ENCODE data around the gene RBBP8NL. TPM values are rescaled to one million over a fixed set of nuclear protein-coding genes. Genes with fewer than 3 reads are reported as not detected.

Gene RBBP8NL
- total RNA-seq, 1 experiment from 2014 or later = 39.2 TPM

- Histone ChIP-seq H3K4me3 (ENCODE audit: low read depth, low read length) (no peak overlapping the region), H3K27me3 (replicated peaks; ENCODE audit: control insufficient read depth, insufficient read depth, low read length) (no peaks in the 10 kb centered on the region), H3K4me1 (peaks cover 82% of the 10 kb centered on the region), H3K9me3 (no peaks in the 10 kb centered on the region), H3K36me3 (ENCODE audit: control insufficient read depth, insufficient read depth, low read length) (peaks cover 27% of the 10 kb centered on the region)
- Mint-ChIP-seq H3K9me3 (ENCODE audit: unreplicated experiment) (no peaks in the 10 kb centered on the region), H3K27me3 (ENCODE audit: insufficient read depth, unreplicated experiment) (no peaks in the 10 kb centered on the region), H3K27ac (ENCODE audit: unreplicated experiment) (peak overlapping the region; percentile 94), H3K36me3 (ENCODE audit: insufficient read depth, unreplicated experiment) (peaks cover 95% of the 10 kb centered on the region), H3K4me3 (ENCODE audit: unreplicated experiment) (peak overlapping the region; percentile 70), H3K4me1 (ENCODE audit: low read depth, unreplicated experiment) (peaks cover 45% of the 10 kb centered on the region)
- peak in 1 of 2 experiments; percentile 65 for TF ChIP-seq CTCF (IDR thresholded peaks at IDR 0.05; ENCODE audit: insufficient read depth in 1 of 2, low read depth in 1 of 2, low read length in 1 of 2, severe bottlenecking in 1 of 2, unreplicated experiment in 1 of 2)
- BruUV-seq (replicated peaks) = TSS peak; percentile 43
- DNase-seq = peak; percentile 99 to 100
- intact Hi-C loops (cut with micrococcal nuclease; ENCODE audit: unreplicated experiment) = loop anchor here (1.0 kb wide), 4 partner anchors 12 to 60 kb away; partner anchors contain the start of gene ADRM1
- CTCF ChIA-PET = interaction anchor here (1.0 to 10.9 kb wide), 5 partner anchors 12 to 60 kb away, joined by 4 to 188 read pairs (median 7); partner anchors contain the start of gene RPS21
- POLR2A ChIA-PET = interaction anchor here (0.6 to 2.5 kb wide), 7 partner anchors 9 to 57 kb away, joined by 3 to 16 read pairs (median 4); partner anchors contain the start of gene RPS21
Measured at GRCh38 chr20:62361799-62362589, 65.3 kb downstream of the RBBP8NL start.

- DNase-seq = peak in 1 of 2 experiments; percentile 72
- Mint-ChIP-seq H3K4me1 (ENCODE audit: low read depth, unreplicated experiment) (peaks cover 46% of the 10 kb centered on the region), H3K9me3 (ENCODE audit: unreplicated experiment) (no peaks in the 10 kb centered on the region), H3K36me3 (ENCODE audit: insufficient read depth, unreplicated experiment) (peaks cover 99% of the 10 kb centered on the region), H3K27ac (ENCODE audit: unreplicated experiment) (peak overlapping the region; percentile 94), H3K4me3 (ENCODE audit: unreplicated experiment) (peak overlapping the region; percentile 70), H3K27me3 (ENCODE audit: insufficient read depth, unreplicated experiment) (no peaks in the 10 kb centered on the region)
- H3K36me3 ChIP-seq (ENCODE audit: control insufficient read depth, insufficient read depth, low read length) = peaks cover 29% of the 10 kb centered on the region
- no peak overlapping the region for H3K4me3 ChIP-seq (ENCODE audit: low read depth, low read length)
- BruUV-seq (replicated peaks) = no TSS peak
- ChIA-PET CTCF (interaction anchor here (0.7 to 10.9 kb wide), 6 partner anchors 11 to 59 kb away, joined by 3 to 188 read pairs (median 6); partner anchors contain the start of gene RPS21), POLR2A (interaction anchor here (0.5 to 1.6 kb wide), 8 partner anchors 10 to 59 kb away, joined by 3 to 10 read pairs (median 4); partner anchors contain the start of gene RPS21)
- H3K4me1 ChIP-seq = peaks cover 90% of the 10 kb centered on the region
- no peak for TF ChIP-seq CTCF (IDR thresholded peaks at IDR 0.05; ENCODE audit: insufficient read depth in 1 of 2, low read depth in 1 of 2, low read length in 1 of 2, severe bottlenecking in 1 of 2, unreplicated experiment in 1 of 2)
- intact Hi-C loops (cut with micrococcal nuclease; ENCODE audit: unreplicated experiment) = no loop called here
- no peaks in the 10 kb centered on the region for H3K9me3 ChIP-seq
- H3K27me3 ChIP-seq (replicated peaks; ENCODE audit: control insufficient read depth, insufficient read depth, low read length) = no peaks in the 10 kb centered on the region
Measured at GRCh38 chr20:62360854-62361798, 66.2 kb downstream of the RBBP8NL start.

Other genes starting within 250 kb of the RBBP8NL start
- gene MTG2, start 244.5 kb downstream of the RBBP8NL start, total RNA-seq (2022) = 110 and 111 TPM in 2 replicates
- gene HRH3, start 207.3 kb downstream of the RBBP8NL start, total RNA-seq (2022) = not detected in 2 replicates
- 130 and 132 TPM in 2 replicates for gene OSBPL2, start 189.0 kb downstream of the RBBP8NL start, total RNA-seq (2022)
- gene ADRM1, start 124.5 kb downstream of the RBBP8NL start, total RNA-seq (2022) = 261 and 263 TPM in 2 replicates
- 1,050 and 1,125 TPM in 2 replicates for gene LAMA5, start 60.2 kb downstream of the RBBP8NL start, total RNA-seq (2022)
- 4,496 and 4,723 TPM in 2 replicates for gene RPS21, start 40.4 kb downstream of the RBBP8NL start, total RNA-seq (2022)
- 30.7 and 36.4 TPM in 2 replicates for gene CABLES2, start 20.3 kb downstream of the RBBP8NL start, total RNA-seq (2022)
- 0.12 and 0.25 TPM in 2 replicates for gene GATA5, start 48.5 kb upstream of the RBBP8NL start, total RNA-seq (2022)
- 18.7 and 23.6 TPM in 2 replicates for gene SLCO4A1, start 215.0 kb upstream of the RBBP8NL start, total RNA-seq (2022)